Right ventricle myocardium superior (tissue), 1 donor: ENCODE data around the gene SARNP. TPM values are rescaled to one million over a fixed set of nuclear protein-coding genes. Genes with fewer than 3 reads are reported as not detected.

ENCODE experiments used
- total RNA-seq: library from RNA; stranded (reverse); fragmentation: NEBNext Ultra II Directional; extraction: Animal tissue kit (Norgen Biotek cat#: 25700); gene quantifications from one replicate; pipeline ENCODE4 v1.2.1, GENCODE V29; 2021
- donor health status: DM: no; HTN: yes; CAD: no; lungs with severe emphysema.

The SARNP gene
- total RNA-seq, 1 donor from 2014 or later = 48.0 TPM

Other genes starting within 250 kb of the SARNP start
- gene OR2AP1, start 245.3 kb downstream of the SARNP start, total RNA-seq = not detected
- gene OR10P1, start 180.8 kb downstream of the SARNP start, total RNA-seq = not detected
- 437 TPM for gene ITGA7, start 109.8 kb downstream of the SARNP start, total RNA-seq
- gene BLOC1S1, start 101.7 kb downstream of the SARNP start, total RNA-seq = 119 TPM
- gene RDH5, start 97.3 kb downstream of the SARNP start, total RNA-seq = 10.1 TPM
- gene CD63, start 88.7 kb downstream of the SARNP start, total RNA-seq = 723 TPM
- 6.0 TPM for gene GDF11, start 74.6 kb downstream of the SARNP start, total RNA-seq
- gene ORMDL2, start 317 bp upstream of the SARNP start, total RNA-seq = 11.6 TPM
- 17.2 TPM for gene DNAJC14, start 11.9 kb upstream of the SARNP start, total RNA-seq
- 3.4 TPM for gene MMP19, start 25.2 kb upstream of the SARNP start, total RNA-seq
- 14.3 TPM for gene PYM1, start 110.2 kb upstream of the SARNP start, total RNA-seq
- gene DGKA, start 113.4 kb upstream of the SARNP start, total RNA-seq = 9.5 TPM
- gene PMEL, start 148.3 kb upstream of the SARNP start, total RNA-seq = 0.83 TPM
- gene CDK2, start 149.1 kb upstream of the SARNP start, total RNA-seq = 7.9 TPM
- gene RAB5B, start 156.4 kb upstream of the SARNP start, total RNA-seq = 111 TPM
- 29.7 TPM for gene SUOX, start 179.6 kb upstream of the SARNP start, total RNA-seq
- gene IKZF4, start 203.3 kb upstream of the SARNP start, total RNA-seq = 7.0 TPM
- 34.6 TPM for gene RPS26, start 224.2 kb upstream of the SARNP start, total RNA-seq